Adrenal gland (tissue), 12 donors: ENCODE measurements around the gene LCE3D. TPM values are rescaled to one million over a fixed set of nuclear protein-coding genes. Genes with fewer than 3 reads are reported as not detected.

ENCODE experiments used
- DNase-seq, 7 donors: peaks; one replicate each; pipeline ENCODE4 v3.0.0-alpha.2; 2019 to 2020
- H3K27ac ChIP-seq, 5 donors: fragments of 200-600 bp; sonication (generic) in 4 of 5; 1 replicate in 3 of 5; 2 replicates in 2 of 5; pipeline versions ENCODE4 v1.5.1 to v1.8.0; 2016 to 2020; ENCODE audit warnings: mild to moderate bottlenecking in 1 of 5
- H3K27me3 ChIP-seq: fragments of 200-600 bp; 2 replicates; pipeline ENCODE4 v1.8.0; 2021
- H3K36me3 ChIP-seq, 2 donors: fragments of 200-600 bp; replicated peaks in 1 of 2; 1 replicate in 1 of 2; 2 replicates in 1 of 2; pipeline versions ENCODE4 v1.5.1 to v1.8.0; 2018 to 2022
- H3K4me1 ChIP-seq, 2 donors: fragments of 200-600 bp; replicated peaks in 1 of 2; 1 replicate in 1 of 2; 2 replicates in 1 of 2; pipeline versions ENCODE4 v1.5.1 to v1.8.0; 2018 to 2021
- H3K4me3 ChIP-seq, 4 donors: fragments of 200-600 bp; sonication (generic) in 3 of 4; one replicate each; pipeline ENCODE4 v1.5.1; 2016 to 2018
- H3K9me3 ChIP-seq, 3 donors: fragments of 200-600 bp; sonication (generic) in 1 of 3; replicated peaks in 1 of 3; 1 replicate in 2 of 3; 2 replicates in 1 of 3; pipeline versions ENCODE4 v1.5.1 to v1.8.0; 2016 to 2021
- POLR2A ChIP-seq, 2 donors: fragments of 450-650 bp; IDR thresholded peaks; one replicate each; pipeline ENCODE4 v1.6.1; 2017; ENCODE audit warnings: antibody characterized with exemption in 2 of 2, mild to moderate bottlenecking in 2 of 2, moderate library complexity in 1 of 2
- WGBS, 4 donors: extraction: QIAGEN DNeasy Blood & Tissue Kit in 2 of 4; methylation state at CpG; one replicate each; pipeline versions ENCODE4 v1.1.5 to v1.1.7; 2013 to 2017; 5-methylcytosine and 5-hydroxymethylcytosine counted together
- intact Hi-C, 2 donors: fragments of 100-400 bp; cut with DNase I; formaldehyde crosslinking; loops; one replicate each; pipeline versions ENCODE4 v1.14.1 to v1.15.0; 2022 to 2023
- polyA plus RNA-seq, 3 donors: library from polyadenylated mRNA; stranded (reverse); fragments of 200-250 nt in 2 of 3; fragments of 350-450 nt in 1 of 3; fragmentation: Illumina TruSeq in 1 of 3; extraction: RNeasy Lipid Tissue Mini Kit (QIAGEN cat#74804) in 1 of 3; gene quantifications; one replicate each; pipeline ENCODE4 v1.2.3, GENCODE V29; 2013 to 2014
- total RNA-seq, 9 donors: library from RNA; depleted of rRNA in 4 of 9; stranded (reverse); fragments of >200 nt in 4 of 9; fragments of 120-200 nt in 1 of 9; fragmentation: NEBNext Ultra II Directional in 1 of 9; extraction: Animal tissue kit (Norgen Biotek cat#: 25700) in 1 of 9; gene quantifications; one replicate each; pipeline versions ENCODE4 v1.1.0 to v1.2.4, GENCODE V29; 2013 to 2023
- TF ChIP-seq, protein P1 (sequence below), 6 experiments: fragments of 450-650 bp in 4 of 6; fragments of 200-600 bp in 2 of 6; sonication (generic) in 1 of 6; IDR thresholded peaks; 1 replicate in 5 of 6; 2 replicates in 1 of 6; pipeline versions ENCODE4 v1.5.1 to v1.8.0; 2016 to 2021; ENCODE audit warnings: antibody characterized with exemption in 6 of 6, mild to moderate bottlenecking in 2 of 6, moderate library complexity in 1 of 6
- donor health status: healthy with polysubstance abuse.
- donor health status: Bipolar disorder and iron deficiency.
- donor health status: DM: yes; HTN: yes; CAD: no.
- donor health status: DM: no; HTN: no; CAD: no.
- donor health status: DM: no; HTN: no; CAD: no.
- donor health status: DM: yes; HTN: yes; CAD: no.

Gene LCE3D
- total and polyA plus RNA-seq, 12 donors, result not detected

- no peak for DNase-seq
- TF ChIP-seq POLR2A (IDR thresholded peaks at IDR 0.05), result no peak
- TF ChIP-seq, protein P1, sequence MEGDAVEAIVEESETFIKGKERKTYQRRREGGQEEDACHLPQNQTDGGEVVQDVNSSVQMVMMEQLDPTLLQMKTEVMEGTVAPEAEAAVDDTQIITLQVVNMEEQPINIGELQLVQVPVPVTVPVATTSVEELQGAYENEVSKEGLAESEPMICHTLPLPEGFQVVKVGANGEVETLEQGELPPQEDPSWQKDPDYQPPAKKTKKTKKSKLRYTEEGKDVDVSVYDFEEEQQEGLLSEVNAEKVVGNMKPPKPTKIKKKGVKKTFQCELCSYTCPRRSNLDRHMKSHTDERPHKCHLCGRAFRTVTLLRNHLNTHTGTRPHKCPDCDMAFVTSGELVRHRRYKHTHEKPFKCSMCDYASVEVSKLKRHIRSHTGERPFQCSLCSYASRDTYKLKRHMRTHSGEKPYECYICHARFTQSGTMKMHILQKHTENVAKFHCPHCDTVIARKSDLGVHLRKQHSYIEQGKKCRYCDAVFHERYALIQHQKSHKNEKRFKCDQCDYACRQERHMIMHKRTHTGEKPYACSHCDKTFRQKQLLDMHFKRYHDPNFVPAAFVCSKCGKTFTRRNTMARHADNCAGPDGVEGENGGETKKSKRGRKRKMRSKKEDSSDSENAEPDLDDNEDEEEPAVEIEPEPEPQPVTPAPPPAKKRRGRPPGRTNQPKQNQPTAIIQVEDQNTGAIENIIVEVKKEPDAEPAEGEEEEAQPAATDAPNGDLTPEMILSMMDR (IDR thresholded peaks at IDR 0.05), result no peak
- intact Hi-C loops, result no loop called here
- H3K4me1 ChIP-seq, result no peaks in the 10 kb centered on the region
- peaks cover 0 to 4% (median 0%) of the 10 kb centered on the region in 3 donors for H3K9me3 ChIP-seq
- no peaks in the 10 kb centered on the region for H3K27me3 ChIP-seq
- WGBS, 4 donors, result 55 to 79% (median 72%) methylated on average over 3 of the region's 3 CpGs
- no peak overlapping the region for H3K27ac ChIP-seq
- no peaks in the 10 kb centered on the region for H3K36me3 ChIP-seq
- no peak overlapping the region for H3K4me3 ChIP-seq
Observed at GRCh38 chr1:152621993-152622392, 41.7 kb upstream of the LCE3D start.

DNA sequence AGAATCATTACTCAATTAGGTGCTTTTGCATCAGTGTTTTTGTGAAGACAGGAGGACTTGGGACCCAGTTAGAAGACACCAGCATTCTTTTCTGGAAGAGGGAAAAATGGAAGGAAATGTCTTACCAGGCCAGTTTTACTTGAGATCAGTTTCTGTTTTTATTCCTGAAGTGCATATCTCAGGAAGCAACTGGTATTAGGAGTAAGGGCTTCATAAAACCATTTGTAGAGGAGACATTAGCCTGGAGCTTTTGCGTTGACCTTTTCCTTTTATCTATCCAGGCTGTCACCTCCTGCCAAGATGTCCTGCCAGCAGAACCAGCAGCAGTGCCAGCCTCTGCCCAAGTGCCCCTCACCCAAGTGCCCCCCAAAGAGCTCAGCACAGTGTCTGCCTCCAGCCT, 33.2 kb upstream of the LCE3D start, which contains the start of gene LCE3B:
Gene LCE3B, plus strand, starts transcription at position 301 of the 400 bp plus-strand sequence. Its CDS starts 0 bp downstream, at position 301.
- DNase-seq, result no peak
- Histone ChIP-seq H3K4me3 (no peak within 1 kb of the TSS), H3K4me1 (no peaks in the 10 kb centered on the region), H3K27ac (no peak within 1 kb of the TSS), H3K36me3 (no peaks in the 10 kb centered on the region), H3K27me3 (no peaks in the 10 kb centered on the region), H3K9me3 (peaks cover 0 to 4% (median 0%) of the 10 kb centered on the region in 3 donors)
- 89 to 100% methylated on average over 1 of the region's 1 CpG; no CpG with 5 or more reads in 2 of the 4 donors for WGBS, 4 donors
- TF ChIP-seq POLR2A (IDR thresholded peaks at IDR 0.05), result no peak
- TF ChIP-seq, protein P1 (IDR thresholded peaks at IDR 0.05), result no peak
- intact Hi-C loops, result no loop called here

DNA sequence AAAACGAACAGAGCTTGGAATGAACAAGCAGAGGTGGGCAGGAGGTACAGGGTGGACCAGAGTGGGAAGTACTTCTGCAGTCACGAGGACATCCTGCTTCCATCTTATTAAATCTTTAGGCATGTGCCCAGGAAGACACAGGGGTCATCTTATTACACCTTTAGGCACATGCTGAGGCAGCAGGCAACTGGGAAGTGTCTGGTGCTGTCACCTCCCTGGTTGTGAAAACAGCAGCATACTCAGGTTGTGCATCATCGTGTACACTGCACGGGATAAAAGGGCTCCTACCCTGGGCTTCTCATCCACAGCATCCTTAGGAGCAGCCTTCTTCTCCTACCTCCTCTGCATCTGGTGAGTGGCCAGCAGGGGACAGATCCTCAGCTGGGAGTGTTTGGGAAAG, 19.6 kb upstream of the LCE3D start, which contains the start of gene LCE3C:
Gene LCE3C, plus strand, starts transcription at position 301 of the 400 bp plus-strand sequence. CDS start 498 bp downstream, outside the sequence.
- H3K36me3 ChIP-seq, result no peaks in the 10 kb centered on the region
- no peak for DNase-seq
- intact Hi-C loops, result no loop called here
- H3K27ac ChIP-seq, result no peak within 1 kb of the TSS
- H3K4me3 ChIP-seq, result no peak within 1 kb of the TSS
- no peaks in the 10 kb centered on the region for H3K9me3 ChIP-seq
- no peak for TF ChIP-seq POLR2A (IDR thresholded peaks at IDR 0.05)
- TF ChIP-seq, protein P1 (IDR thresholded peaks at IDR 0.05), result no peak
- H3K4me1 ChIP-seq, result no peaks in the 10 kb centered on the region
- H3K27me3 ChIP-seq, result no peaks in the 10 kb centered on the region
- WGBS, 4 donors, result 43 to 61% (median 52%) methylated on average over 1 to 4 of the region's 4 CpGs; no CpG with 5 or more reads in 1 of the 4 donors

DNA sequence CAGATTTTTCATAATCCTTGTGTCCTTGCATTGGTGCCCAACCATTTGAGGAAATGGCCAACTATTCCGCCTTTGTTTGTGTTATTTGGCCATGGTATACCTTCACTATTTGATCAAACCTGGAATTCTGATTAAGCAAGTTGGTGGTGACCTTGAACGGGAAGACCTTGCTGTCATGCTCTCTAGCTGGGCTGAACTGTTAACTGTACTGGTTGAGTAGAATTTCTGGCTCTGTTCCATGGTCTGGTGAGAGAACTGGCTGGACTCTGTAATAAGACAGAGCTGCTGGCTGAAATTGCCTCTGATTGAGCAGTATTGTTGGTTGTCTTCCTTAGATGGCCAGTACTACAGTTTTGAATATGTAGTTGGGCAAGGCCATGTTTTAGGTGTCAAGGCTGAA, 16.7 kb upstream of the LCE3D start:
- no peak for DNase-seq
- Histone ChIP-seq H3K9me3 (no peaks in the 10 kb centered on the region), H3K36me3 (no peaks in the 10 kb centered on the region), H3K27me3 (no peaks in the 10 kb centered on the region), H3K4me1 (no peaks in the 10 kb centered on the region), H3K4me3 (no peak overlapping the region), H3K27ac (no peak overlapping the region)
- intact Hi-C loops, result no loop called here
- 72 to 100% (median 74%) methylated on average over 1 to 2 of the region's 2 CpGs; no CpG with 5 or more reads in 1 of the 4 donors for WGBS, 4 donors
- no peak for TF ChIP-seq POLR2A (IDR thresholded peaks at IDR 0.05)
- TF ChIP-seq, protein P1 (IDR thresholded peaks at IDR 0.05), result no peak
